ENCODE data around the gene RNF157.

GRCh38 chr17:76092526-76093413 is 147.5 kb downstream of the RNF157 start:
- TF ChIP-seq POLR2A (IDR thresholded peaks at IDR 0.05): no peak
- TF ChIP-seq CTCF (IDR thresholded peaks at IDR 0.05): no peak
